H1 (cell line): ENCODE measurements around the gene CMTM1. TPM values are rescaled to one million over a fixed set of nuclear protein-coding genes. Genes with fewer than 3 reads are reported as not detected.

Experiments used
- CTCF ChIA-PET: fragments of 300-600 bp; sonication (Branson Sonifier 250); formaldehyde crosslinking; loops from one replicate; lab custom pipeline; 2021; ENCODE audit not compliant: partially characterized antibody; lab: Charles Lee
- POLR2A ChIA-PET: fragments of 300-600 bp; sonication (Branson Sonifier 250); formaldehyde crosslinking; loops from one replicate; lab custom pipeline; 2021; ENCODE audit warnings: inconsistent platforms; ENCODE audit not compliant: partially characterized antibody; lab: Charles Lee
- DNase-seq, 2 experiments: peaks; one replicate each; pipeline versions ENCODE4 v3.0.0 to v3.0.0-alpha.2; 2010 to 2022; ENCODE audit warnings: low spot score in 2 of 2, low read depth in 1 of 2, mixed read lengths in 1 of 2
- FAIRE-seq: peaks from 2 replicates; lab custom pipeline; 2011; peaks lifted over from hg19 to GRCh38; lab: Jason Lieb, UNC
- H2AFZ ChIP-seq: 2 replicates; pipeline ENCODE4 v1.8.1; 2012; ENCODE audit warnings: low read length, inconsistent platforms
- H2AK5ac ChIP-seq: 2 replicates; pipeline ENCODE4 v1.6.1; 2013; ENCODE audit warnings: low read depth, low read length
- H2BK120ac ChIP-seq: replicated peaks from 2 replicates; pipeline ENCODE3; 2013; ENCODE audit warnings: low read depth, low read length, inconsistent platforms
- H2BK12ac ChIP-seq: 2 replicates; pipeline ENCODE4 v1.6.1; 2013; ENCODE audit warnings: low read depth, low read length
- H2BK15ac ChIP-seq: 2 replicates; pipeline ENCODE4 v1.6.1; 2013; ENCODE audit warnings: low read length
- H2BK20ac ChIP-seq: 2 replicates; pipeline ENCODE4 v1.6.1; 2013; ENCODE audit warnings: low read length
- H2BK5ac ChIP-seq: 2 replicates; pipeline ENCODE4 v1.6.1; 2013; ENCODE audit warnings: low read depth, low read length
- H3K14ac ChIP-seq: 2 replicates; pipeline ENCODE4 v1.6.1; 2013; ENCODE audit warnings: inconsistent platforms; ENCODE audit not compliant: insufficient read length
- H3K18ac ChIP-seq: 2 replicates; pipeline ENCODE4 v1.6.1; 2013; ENCODE audit warnings: low read length; ENCODE audit errors: extremely low read depth
- H3K23ac ChIP-seq: 2 replicates; pipeline ENCODE4 v1.6.1; 2013; ENCODE audit warnings: inconsistent platforms; ENCODE audit not compliant: insufficient read length
- H3K23me2 ChIP-seq: 2 replicates; pipeline ENCODE4 v1.6.1; 2013; ENCODE audit warnings: low read depth, low read length
- H3K27ac ChIP-seq: 2 replicates; pipeline ENCODE4 v1.6.1; 2011; ENCODE audit warnings: low read depth, low read length, inconsistent platforms
- H3K27me3 ChIP-seq, 4 experiments: replicated peaks in 1 of 4; 1 replicate in 1 of 4; 2 replicates in 3 of 4; pipeline versions ENCODE4 v1.6.1 to v1.8.1; 2011 to 2013; ENCODE audit warnings: low read length in 3 of 4, mild to moderate bottlenecking in 3 of 4, inconsistent platforms in 2 of 4, mixed read lengths in 2 of 4, moderate library complexity in 1 of 4; ENCODE audit not compliant: control insufficient read depth in 3 of 4, insufficient read depth in 3 of 4; ENCODE audit errors: extremely low read depth in 1 of 4
- H3K36me3 ChIP-seq, 4 experiments: 2 replicates each; pipeline versions ENCODE4 v1.6.1 to v1.8.1; 2011 to 2013; ENCODE audit warnings: mild to moderate bottlenecking in 4 of 4, low read length in 3 of 4, moderate library complexity in 2 of 4, control low read depth in 1 of 4, inconsistent platforms in 1 of 4; ENCODE audit not compliant: insufficient read depth in 4 of 4, control insufficient read depth in 2 of 4
- H3K4ac ChIP-seq: replicated peaks from 2 replicates; pipeline ENCODE3; 2013; ENCODE audit warnings: low read length, low read depth, mixed read lengths, inconsistent platforms; ENCODE audit not compliant: insufficient read length
- H3K4me1 ChIP-seq, 4 experiments: replicated peaks in 1 of 4; 1 replicate in 1 of 4; 2 replicates in 3 of 4; pipeline versions ENCODE4 v1.6.1 to v1.8.1; 2011 to 2013; ENCODE audit warnings: low read length in 3 of 4, inconsistent platforms in 2 of 4, mixed read lengths in 1 of 4; ENCODE audit not compliant: insufficient read depth in 4 of 4, control insufficient read depth in 3 of 4
- H3K4me2 ChIP-seq, 2 experiments: 2 replicates each; pipeline versions ENCODE4 v1.6.1 to v1.8.1; 2011 to 2013; ENCODE audit warnings: low read depth in 2 of 2, low read length in 2 of 2, control low read depth in 1 of 2, inconsistent platforms in 1 of 2, mild to moderate bottlenecking in 1 of 2; ENCODE audit not compliant: insufficient read depth in 1 of 2
- H3K4me3 ChIP-seq, 4 experiments: fragments of 200-600, 300-600 bp in 1 of 4; sonication (generic), shearing (Covaris generic), sonication (Bioruptor Twin) in 1 of 4; 2 replicates each; pipeline versions ENCODE4 v1.5.1 to v1.8.1; 2011 to 2016; ENCODE audit warnings: low read length in 4 of 4, low read depth in 3 of 4, control low read depth in 2 of 4, inconsistent platforms in 2 of 4, mild to moderate bottlenecking in 2 of 4, mixed read lengths in 1 of 4, moderate library complexity in 1 of 4; ENCODE audit not compliant: insufficient read depth in 2 of 4; ENCODE audit errors: extremely low read depth in 1 of 4
- H3K56ac ChIP-seq: replicated peaks from 2 replicates; pipeline ENCODE3; 2013; ENCODE audit warnings: low read depth, mild to moderate bottlenecking, mixed read lengths, low read length, inconsistent platforms; ENCODE audit not compliant: insufficient read length
- H3K79me1 ChIP-seq: 2 replicates; pipeline ENCODE4 v1.6.1; 2013; ENCODE audit warnings: low read depth, low read length, control low read depth
- H3K79me2 ChIP-seq, 2 experiments: 2 replicates each; pipeline versions ENCODE4 v1.6.1 to v1.8.1; 2012 to 2013; ENCODE audit warnings: low read length in 2 of 2, mild to moderate bottlenecking in 2 of 2, inconsistent platforms in 1 of 2; ENCODE audit not compliant: insufficient read depth in 2 of 2, control insufficient read depth in 1 of 2
- H3K9ac ChIP-seq, 4 experiments: replicated peaks in 1 of 4; 1 replicate in 1 of 4; 2 replicates in 3 of 4; pipeline versions ENCODE4 v1.6.1 to v1.8.1; 2011 to 2013; ENCODE audit warnings: low read depth in 3 of 4, low read length in 3 of 4, control low read depth in 2 of 4, mild to moderate bottlenecking in 2 of 4, moderate library complexity in 2 of 4, inconsistent platforms in 1 of 4; ENCODE audit errors: extremely low read depth in 1 of 4
- H3K9me3 ChIP-seq, 2 experiments: 2 replicates each; pipeline versions ENCODE4 v1.6.1 to v1.8.1; 2012 to 2013; ENCODE audit warnings: mild to moderate bottlenecking in 2 of 2, moderate library complexity in 2 of 2, control low read depth in 1 of 2, inconsistent platforms in 1 of 2, low read depth in 1 of 2, low read length in 1 of 2, mixed read lengths in 1 of 2; ENCODE audit not compliant: insufficient read depth in 2 of 2
- H4K20me1 ChIP-seq, 2 experiments: replicated peaks in 1 of 2; 2 replicates each; pipeline versions ENCODE3 to v1.8.1; 2011 to 2013; ENCODE audit warnings: inconsistent platforms in 2 of 2, low read length in 2 of 2, mild to moderate bottlenecking in 1 of 2; ENCODE audit not compliant: insufficient read depth in 2 of 2, control insufficient read depth in 1 of 2
- H4K5ac ChIP-seq: 2 replicates; pipeline ENCODE4 v1.6.1; 2013; ENCODE audit warnings: low read length, low read depth, mixed read lengths, inconsistent platforms; ENCODE audit not compliant: insufficient read length
- H4K8ac ChIP-seq: 2 replicates; pipeline ENCODE4 v1.8.0; 2013; ENCODE audit warnings: mild to moderate bottlenecking, moderate library complexity, low read length, inconsistent platforms; ENCODE audit not compliant: insufficient read depth; ENCODE audit errors: extremely low read depth
- H4K91ac ChIP-seq: replicated peaks from 2 replicates; pipeline ENCODE3; 2013; ENCODE audit warnings: low read length, mixed read lengths, inconsistent platforms; ENCODE audit not compliant: insufficient read length
- BRCA1 ChIP-seq: IDR thresholded peaks from 2 replicates; pipeline ENCODE4 v1.6.1; 2012; ENCODE audit warnings: low read depth, low read length, improper control_type of control experiment
- CBX5 ChIP-seq: fragments of 300-800, 300-1000 bp; sonication (generic); IDR thresholded peaks from 2 replicates; pipeline ENCODE4 v1.7.1; 2016; ENCODE audit warnings: antibody characterized with exemption, low read length, low read depth
- CTBP2 ChIP-seq: IDR thresholded peaks from 2 replicates; pipeline ENCODE4 v1.7.0; 2011; ENCODE audit warnings: borderline replicate concordance, mild to moderate bottlenecking, moderate library complexity, mixed read lengths, low read length; ENCODE audit not compliant: insufficient read depth, insufficient read length
- HDAC6 ChIP-seq: IDR thresholded peaks from one replicate; pipeline ENCODE4 v1.7.1; 2012; ENCODE audit warnings: low read depth, mild to moderate bottlenecking, inconsistent platforms, low read length, moderate library complexity
- KDM5A ChIP-seq: fragments of 200-600 bp; IDR thresholded peaks from 2 replicates; pipeline ENCODE4 v1.7.1; 2012; ENCODE audit warnings: mild to moderate bottlenecking, low read length, inconsistent platforms, mixed read lengths
- RAD21 ChIP-seq, 2 experiments: IDR thresholded peaks in 1 of 2; conservative IDR thresholded peaks in 1 of 2; 2 replicates each; pipeline ENCODE4 v1.6.1; 2011; ENCODE audit warnings: low read depth in 2 of 2, low read length in 2 of 2, improper control_type of control experiment in 1 of 2, inconsistent platforms in 1 of 2, mild to moderate bottlenecking in 1 of 2, moderate library complexity in 1 of 2
- WGBS, 2 experiments: shearing (Covaris generic) in 1 of 2; methylation state at CpG; one replicate each; pipeline versions ENCODE4 v1.1.6 to v1.1.7; 2013 to 2015; ENCODE audit warnings: low lambda C conversion rate in 2 of 2, mixed read lengths in 2 of 2, inconsistent platforms in 1 of 2, low coverage in 1 of 2, missing lambda C conversion rate in 1 of 2; ENCODE audit not compliant: insufficient replicate concordance in 2 of 2, insufficient coverage in 1 of 2, insufficient read length in 1 of 2; ENCODE audit errors: extremely low coverage in 1 of 2, missing lambda C conversion rate in 1 of 2; 5-methylcytosine and 5-hydroxymethylcytosine counted together
- polyA plus RNA-seq, 7 experiments: library from polyadenylated mRNA; depleted of rRNA in 3 of 7; stranded (reverse) in 5 of 7; unstranded in 2 of 7; fragments of >200 nt in 5 of 7; fragments of 200-250 nt in 2 of 7; gene quantifications; 1 replicate in 5 of 7; 2 replicates in 1 of 7; 4 replicates in 1 of 7; pipeline versions ENCODE4 v1.2.1 to v1.2.3, GENCODE V29; 2011 to 2013; ENCODE audit warnings: missing spikeins in 2 of 7, mixed read lengths in 2 of 7
- total RNA-seq: library from RNA; stranded (reverse); fragmentation: NEBNext Ultra II Directional; extraction: Animal tissue kit (Norgen Biotek cat#: 25700); gene quantifications from 2 replicates; pipeline ENCODE4 v1.2.1, GENCODE V29; 2021

CMTM1 gene
- total and polyA plus RNA-seq, 2 of the 8 experiments (the other 6 are each of a cell fraction or from before 2014, with no cell fraction given): 1.2 to 2.0 TPM

- Histone ChIP-seq H3K4me2 (no peak overlapping the region), H2AFZ (no peak overlapping the region), H3K79me2 (no peaks in the 10 kb centered on the region), H4K20me1 (no peaks in the 10 kb centered on the region), H3K27me3 (no peaks in the 10 kb centered on the region), H3K56ac (no peak overlapping the region), H3K4me1 (no peaks in the 10 kb centered on the region), H2BK120ac (no peak overlapping the region), H3K79me1 (no peaks in the 10 kb centered on the region), H3K14ac (no peak overlapping the region), H2BK12ac (no peak overlapping the region), H3K36me3 (no peaks in the 10 kb centered on the region), H2BK20ac (no peak overlapping the region), H3K23me2 (no peaks in the 10 kb centered on the region), H3K9ac (no peak overlapping the region), H4K8ac (no peak overlapping the region), H3K4ac (no peak overlapping the region), H2BK15ac (no peak overlapping the region), H2BK5ac (no peak overlapping the region), H3K4me3 (no peak overlapping the region), H3K23ac (no peak overlapping the region), H3K18ac (no peak overlapping the region), H2AK5ac (no peak overlapping the region), H4K5ac (no peak overlapping the region), H3K27ac (no peak overlapping the region), H4K91ac (no peak overlapping the region), H3K9me3 (no peaks in the 10 kb centered on the region)
- 95% methylated on average over 1 of the region's 1 CpG; no CpG with 5 or more reads in 1 of the 2 experiments for WGBS, 2 experiments
- no peak for FAIRE-seq
- ChIA-PET CTCF (interaction anchor here (0.9 to 1.6 kb wide), 3 partner anchors 8 to 129 kb away, joined by 3 to 5 read pairs (median 3); no protein-coding TSS in a partner anchor), POLR2A (no interaction called here)
- no peak for DNase-seq
- TF ChIP-seq KDM5A: no peak
- no peak for TF ChIP-seq RAD21 (IDR thresholded peaks at IDR 0.05 in 1 of 2, conservative IDR thresholded peaks at IDR 0.05 in 1 of 2; ENCODE audit: low read depth in 2 of 2, low read length in 2 of 2)
- no peak for TF ChIP-seq CTBP2
- no peak for TF ChIP-seq HDAC6
- no peak for TF ChIP-seq CBX5
- no peak for TF ChIP-seq BRCA1
Measured at GRCh38 chr16:66534376-66534799, 31.9 kb upstream of the CMTM1 start.
